ENCODE results near the gene CLSTN2.

CLSTN2 gene

GRCh38 chr3:140073278-140074045 lies 138.5 kb downstream of the CLSTN2 start:
- Histone ChIP-seq H3K27ac (ENCODE audit: low read depth, low read length) (no peak overlapping the region), H3K9me3 (ENCODE audit: control insufficient read depth, insufficient read depth, low read length) (no peaks in the 10 kb centered on the region), H3K27me3 (ENCODE audit: control insufficient read depth, low read length) (no peaks in the 10 kb centered on the region), H4K20me1 (ENCODE audit: control insufficient read depth, insufficient read depth, low read depth, low read length) (no peaks in the 10 kb centered on the region), H3K4me2 (ENCODE audit: low read length) (no peak overlapping the region), H3K36me3 (ENCODE audit: control insufficient read depth, low read length) (no peaks in the 10 kb centered on the region), H3K4me3 (ENCODE audit: low read length) (no peak overlapping the region), H3K4me1 (ENCODE audit: control insufficient read depth, low read length) (no peaks in the 10 kb centered on the region), H3F3A (ENCODE audit: control insufficient read depth, insufficient read depth) (no peaks in the 10 kb centered on the region), H3K9me2 (replicated peaks; ENCODE audit: control insufficient read depth, low read length) (no peaks in the 10 kb centered on the region), H3K79me2 (ENCODE audit: control insufficient read depth, low read length) (no peaks in the 10 kb centered on the region)
- no peak for TF ChIP-seq EZH2phosphoT487 (IDR thresholded peaks at IDR 0.05; ENCODE audit: borderline replicate concordance, low read length)
- TF ChIP-seq, protein P1, sequence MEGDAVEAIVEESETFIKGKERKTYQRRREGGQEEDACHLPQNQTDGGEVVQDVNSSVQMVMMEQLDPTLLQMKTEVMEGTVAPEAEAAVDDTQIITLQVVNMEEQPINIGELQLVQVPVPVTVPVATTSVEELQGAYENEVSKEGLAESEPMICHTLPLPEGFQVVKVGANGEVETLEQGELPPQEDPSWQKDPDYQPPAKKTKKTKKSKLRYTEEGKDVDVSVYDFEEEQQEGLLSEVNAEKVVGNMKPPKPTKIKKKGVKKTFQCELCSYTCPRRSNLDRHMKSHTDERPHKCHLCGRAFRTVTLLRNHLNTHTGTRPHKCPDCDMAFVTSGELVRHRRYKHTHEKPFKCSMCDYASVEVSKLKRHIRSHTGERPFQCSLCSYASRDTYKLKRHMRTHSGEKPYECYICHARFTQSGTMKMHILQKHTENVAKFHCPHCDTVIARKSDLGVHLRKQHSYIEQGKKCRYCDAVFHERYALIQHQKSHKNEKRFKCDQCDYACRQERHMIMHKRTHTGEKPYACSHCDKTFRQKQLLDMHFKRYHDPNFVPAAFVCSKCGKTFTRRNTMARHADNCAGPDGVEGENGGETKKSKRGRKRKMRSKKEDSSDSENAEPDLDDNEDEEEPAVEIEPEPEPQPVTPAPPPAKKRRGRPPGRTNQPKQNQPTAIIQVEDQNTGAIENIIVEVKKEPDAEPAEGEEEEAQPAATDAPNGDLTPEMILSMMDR (IDR thresholded peaks at IDR 0.05; ENCODE audit: low read depth, low read length, poor library complexity, severe bottlenecking) = no peak

- Histone ChIP-seq H3K27ac (ENCODE audit: low read depth, low read length) (no peak overlapping the region), H3K4me2 (ENCODE audit: low read length) (no peak overlapping the region), H3K9me3 (ENCODE audit: control insufficient read depth, insufficient read depth, low read length) (no peaks in the 10 kb centered on the region), H3K27me3 (ENCODE audit: control insufficient read depth, low read length) (no peaks in the 10 kb centered on the region), H3K36me3 (ENCODE audit: control insufficient read depth, low read length) (no peaks in the 10 kb centered on the region), H3K79me2 (ENCODE audit: control insufficient read depth, low read length) (no peaks in the 10 kb centered on the region), H4K20me1 (ENCODE audit: control insufficient read depth, insufficient read depth, low read depth, low read length) (no peaks in the 10 kb centered on the region), H3K9me2 (replicated peaks; ENCODE audit: control insufficient read depth, low read length) (no peaks in the 10 kb centered on the region), H3K4me1 (ENCODE audit: control insufficient read depth, low read length) (no peaks in the 10 kb centered on the region), H3K4me3 (ENCODE audit: low read length) (no peak overlapping the region), H3F3A (ENCODE audit: control insufficient read depth, insufficient read depth) (no peaks in the 10 kb centered on the region)
- no peak for TF ChIP-seq EZH2phosphoT487 (IDR thresholded peaks at IDR 0.05; ENCODE audit: borderline replicate concordance, low read length)
- TF ChIP-seq, protein P1 (IDR thresholded peaks at IDR 0.05; ENCODE audit: low read depth, low read length, poor library complexity, severe bottlenecking) = no peak
These were observed 141.6 kb downstream of the CLSTN2 start for GRCh38 chr3:140076552-140076951.

GRCh38 chr3:140077406-140077805 lies 142.4 kb downstream of the CLSTN2 start:
- H3K27ac ChIP-seq (ENCODE audit: low read depth, low read length) = no peak overlapping the region
- no peaks in the 10 kb centered on the region for H4K20me1 ChIP-seq (ENCODE audit: control insufficient read depth, insufficient read depth, low read depth, low read length)
- no peaks in the 10 kb centered on the region for H3K4me1 ChIP-seq (ENCODE audit: control insufficient read depth, low read length)
- H3K79me2 ChIP-seq (ENCODE audit: control insufficient read depth, low read length) = no peaks in the 10 kb centered on the region
- no peak overlapping the region for H3K4me3 ChIP-seq (ENCODE audit: low read length)
- no peaks in the 10 kb centered on the region for H3K9me2 ChIP-seq (replicated peaks; ENCODE audit: control insufficient read depth, low read length)
- H3K4me2 ChIP-seq (ENCODE audit: low read length) = no peak overlapping the region
- H3K27me3 ChIP-seq (ENCODE audit: control insufficient read depth, low read length) = no peaks in the 10 kb centered on the region
- H3F3A ChIP-seq (ENCODE audit: control insufficient read depth, insufficient read depth) = no peaks in the 10 kb centered on the region
- no peak for TF ChIP-seq EZH2phosphoT487 (IDR thresholded peaks at IDR 0.05; ENCODE audit: borderline replicate concordance, low read length)
- TF ChIP-seq, protein P1 (IDR thresholded peaks at IDR 0.05; ENCODE audit: low read depth, low read length, poor library complexity, severe bottlenecking) = no peak
- H3K9me3 ChIP-seq (ENCODE audit: control insufficient read depth, insufficient read depth, low read length) = no peaks in the 10 kb centered on the region
- no peaks in the 10 kb centered on the region for H3K36me3 ChIP-seq (ENCODE audit: control insufficient read depth, low read length)

Measured in DOHH2 (cell line).